Mucosa of rectum (tissue), 2 donors: ENCODE data around the gene EMILIN3.
A peak's percentile ranks its signal among the peaks of the same experiment; 100 is the strongest.

Experiments
- H3K27ac ChIP-seq, 2 donors: one replicate each; pipeline ENCODE4 v1.7.0; 2013; ENCODE audit warnings: inconsistent platforms in 2 of 2, low read depth in 2 of 2, low read length in 2 of 2
- H3K27me3 ChIP-seq, 2 donors: one replicate each; pipeline ENCODE4 v1.7.0; 2013; ENCODE audit warnings: low read length in 2 of 2; ENCODE audit not compliant: control insufficient read depth in 2 of 2, insufficient read depth in 2 of 2
- H3K36me3 ChIP-seq, 2 donors: one replicate each; pipeline ENCODE4 v1.7.0; 2013; ENCODE audit warnings: low read length in 2 of 2; ENCODE audit not compliant: control insufficient read depth in 2 of 2, insufficient read depth in 2 of 2
- H3K4me1 ChIP-seq, 2 donors: one replicate each; pipeline ENCODE4 v1.7.0; 2013; ENCODE audit warnings: low read length in 2 of 2, mild to moderate bottlenecking in 1 of 2; ENCODE audit not compliant: control insufficient read depth in 2 of 2, insufficient read depth in 2 of 2
- H3K4me3 ChIP-seq, 2 donors: one replicate each; pipeline ENCODE4 v1.7.0; 2013; ENCODE audit warnings: low read length in 2 of 2
- H3K9ac ChIP-seq, 2 donors: one replicate each; pipeline ENCODE4 v1.7.0; 2013; ENCODE audit warnings: low read length in 2 of 2, low read depth in 1 of 2, mild to moderate bottlenecking in 1 of 2
- H3K9me3 ChIP-seq, 2 donors: one replicate each; pipeline ENCODE4 v1.7.0; 2013; ENCODE audit warnings: low read length in 2 of 2; ENCODE audit not compliant: control insufficient read depth in 2 of 2
- donor health status: healthy.
- donor health status: Normal muscosa, but diverticular disease.

Gene EMILIN3

GRCh38 chr20:41336711-41337492, 29.7 kb downstream of the EMILIN3 start:
- no peak overlapping the region for H3K9ac ChIP-seq
- no peak overlapping the region for H3K27ac ChIP-seq
- H3K27me3 ChIP-seq = no peaks in the 10 kb centered on the region
- H3K4me3 ChIP-seq = no peak overlapping the region
- no peaks in the 10 kb centered on the region for H3K9me3 ChIP-seq
- H3K4me1 ChIP-seq = peaks cover 15 to 17% of the 10 kb centered on the region in 2 donors
- no peaks in the 10 kb centered on the region for H3K36me3 ChIP-seq

DNA sequence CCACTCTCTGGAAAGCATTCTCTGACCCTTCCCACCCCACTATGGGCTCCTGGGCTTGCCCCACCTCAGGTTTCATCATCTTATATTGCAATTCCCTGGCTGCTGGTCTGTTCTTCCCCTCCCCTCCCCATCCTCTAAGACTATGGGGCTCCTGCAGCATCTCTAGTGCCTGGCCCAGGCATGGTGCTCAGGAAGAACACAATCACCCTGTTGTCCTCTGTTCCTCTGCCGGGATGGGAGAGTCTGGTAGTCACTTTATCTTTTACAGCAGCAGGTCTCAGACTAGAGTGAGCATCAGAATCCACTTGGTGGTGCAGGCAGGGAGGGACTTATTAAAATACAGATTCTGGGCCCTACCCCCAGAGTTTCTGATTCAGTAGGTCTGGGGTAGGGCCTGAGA, 31.0 kb downstream of the EMILIN3 start:
- Histone ChIP-seq H3K4me3 (no peak overlapping the region), H3K9me3 (no peaks in the 10 kb centered on the region), H3K27me3 (no peaks in the 10 kb centered on the region), H3K9ac (no peak overlapping the region), H3K27ac (no peak overlapping the region), H3K4me1 (peaks cover 7 to 10% of the 10 kb centered on the region in 2 donors), H3K36me3 (no peaks in the 10 kb centered on the region)

GRCh38 chr20:41334443-41335421, 31.9 kb downstream of the EMILIN3 start:
- no peaks in the 10 kb centered on the region for H3K27me3 ChIP-seq
- peak overlapping the region; percentile 11 to 14 for H3K27ac ChIP-seq
- H3K9me3 ChIP-seq = no peaks in the 10 kb centered on the region
- no peaks in the 10 kb centered on the region for H3K36me3 ChIP-seq
- H3K4me1 ChIP-seq = peaks cover 2 to 3% of the 10 kb centered on the region in 2 donors
- no peak overlapping the region for H3K9ac ChIP-seq
- no peak overlapping the region for H3K4me3 ChIP-seq

DNA sequence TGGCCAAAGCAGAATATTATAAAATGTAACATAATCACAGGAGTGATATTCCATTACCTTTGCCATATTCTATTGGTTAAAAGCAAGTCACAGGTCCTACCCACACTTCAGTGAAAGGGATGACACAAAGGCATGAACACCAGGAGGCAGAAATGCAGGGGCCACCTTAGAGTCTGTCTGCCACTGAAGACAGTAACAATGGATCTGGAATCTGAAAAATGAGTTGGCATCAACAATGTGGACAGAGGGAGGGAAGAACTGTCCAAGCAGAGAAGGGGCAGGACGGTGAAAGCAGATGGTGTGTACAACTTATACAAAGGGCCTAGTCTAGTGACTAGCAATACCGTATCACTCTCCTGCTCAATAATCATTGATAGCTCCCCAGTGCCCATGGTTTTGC, 32.6 kb downstream of the EMILIN3 start:
- H3K27ac ChIP-seq = peak overlapping the region; percentile 11 to 14
- no peak overlapping the region for H3K9ac ChIP-seq
- H3K4me1 ChIP-seq = no peaks in the 10 kb centered on the region
- no peaks in the 10 kb centered on the region for H3K9me3 ChIP-seq
- no peaks in the 10 kb centered on the region for H3K36me3 ChIP-seq
- no peak overlapping the region for H3K4me3 ChIP-seq
- no peaks in the 10 kb centered on the region for H3K27me3 ChIP-seq

DNA sequence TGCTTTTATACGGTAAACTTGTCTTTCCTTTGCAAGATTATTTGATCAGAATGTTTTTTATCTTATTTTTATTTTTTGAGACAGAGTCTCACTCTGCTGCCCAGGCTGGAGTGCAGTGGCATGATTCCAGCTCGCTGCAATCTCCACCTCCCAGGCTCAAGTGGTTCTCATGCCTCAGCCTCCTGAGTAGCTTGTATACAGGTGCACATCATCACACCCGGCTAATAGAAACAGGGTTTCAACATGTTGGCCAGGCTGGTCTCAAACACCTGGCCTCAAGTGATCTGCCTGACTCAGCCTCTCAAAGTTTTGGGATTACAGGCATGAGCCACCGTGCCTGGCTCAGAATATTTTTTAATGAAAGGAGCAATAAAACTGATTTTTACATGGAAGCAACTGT, 34.9 kb downstream of the EMILIN3 start:
- no peaks in the 10 kb centered on the region for H3K9me3 ChIP-seq
- no peak overlapping the region for H3K27ac ChIP-seq
- no peaks in the 10 kb centered on the region for H3K4me1 ChIP-seq
- no peaks in the 10 kb centered on the region for H3K36me3 ChIP-seq
- no peak overlapping the region for H3K9ac ChIP-seq
- H3K4me3 ChIP-seq = no peak overlapping the region
- H3K27me3 ChIP-seq = no peaks in the 10 kb centered on the region

GRCh38 chr20:41330941-41331340, 35.7 kb downstream of the EMILIN3 start:
- Histone ChIP-seq H3K9ac (no peak overlapping the region), H3K9me3 (no peaks in the 10 kb centered on the region), H3K4me3 (no peak overlapping the region), H3K36me3 (no peaks in the 10 kb centered on the region), H3K4me1 (no peaks in the 10 kb centered on the region), H3K27ac (no peak overlapping the region), H3K27me3 (no peaks in the 10 kb centered on the region)

DNA sequence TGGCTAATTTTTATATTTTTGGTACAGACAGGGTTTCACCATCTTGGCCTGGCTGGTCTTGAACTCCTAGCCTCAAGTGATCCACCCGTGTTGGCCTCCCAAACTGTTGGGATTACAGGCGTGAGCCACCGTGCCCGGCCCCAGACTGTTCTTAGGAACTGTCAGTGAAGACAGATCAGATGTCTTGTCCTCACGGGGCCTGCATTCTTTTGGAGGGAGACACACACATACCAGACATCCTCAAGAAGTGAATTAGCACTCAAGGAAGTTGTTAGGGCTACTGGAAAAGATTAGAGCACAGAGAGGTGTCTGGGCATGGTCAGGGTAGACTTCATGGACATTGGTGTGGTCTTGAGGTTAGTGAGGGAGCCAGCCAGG, 36.3 kb downstream of the EMILIN3 start:
- H3K9ac ChIP-seq = no peak overlapping the region

GRCh38 chr20:41329435-41330342, 36.9 kb downstream of the EMILIN3 start:
- no peaks in the 10 kb centered on the region for H3K27me3 ChIP-seq
- no peaks in the 10 kb centered on the region for H3K36me3 ChIP-seq
- H3K4me1 ChIP-seq = no peaks in the 10 kb centered on the region
- peak overlapping the region; percentile 39 to 63 for H3K27ac ChIP-seq
- no peak overlapping the region for H3K9ac ChIP-seq
- no peaks in the 10 kb centered on the region for H3K9me3 ChIP-seq
- H3K4me3 ChIP-seq = no peak overlapping the region

More for the DNA sequence above, 36.3 kb downstream of the EMILIN3 start:
- H3K27ac ChIP-seq = no peak overlapping the region
- H3K4me1 ChIP-seq = no peaks in the 10 kb centered on the region
- no peaks in the 10 kb centered on the region for H3K9me3 ChIP-seq
- no peak overlapping the region for H3K4me3 ChIP-seq
- no peaks in the 10 kb centered on the region for H3K27me3 ChIP-seq
- H3K36me3 ChIP-seq = no peaks in the 10 kb centered on the region

DNA sequence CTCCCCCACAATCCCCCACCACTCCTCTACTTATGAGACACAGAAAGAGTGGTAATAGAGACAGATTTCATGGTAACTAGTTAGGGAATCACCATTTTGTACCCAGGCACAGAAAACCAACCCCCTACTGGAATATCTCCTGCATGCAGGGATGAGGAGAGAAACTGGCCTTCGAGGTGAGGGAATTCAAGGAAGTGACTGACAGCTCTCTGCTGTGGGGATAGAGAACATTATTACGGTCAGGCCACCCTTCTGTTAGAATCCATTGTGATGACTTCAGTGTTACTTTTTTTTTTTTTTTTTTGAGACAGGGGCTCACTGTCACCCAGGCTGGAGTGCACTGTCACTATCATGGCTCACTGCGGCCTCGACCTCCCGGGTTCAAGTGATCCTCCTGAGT, 39.4 kb downstream of the EMILIN3 start:
- no peaks in the 10 kb centered on the region for H3K9me3 ChIP-seq
- peaks cover 0 to 3% of the 10 kb centered on the region in 2 donors for H3K4me1 ChIP-seq
- no peak overlapping the region for H3K9ac ChIP-seq
- no peak overlapping the region for H3K4me3 ChIP-seq
- no peaks in the 10 kb centered on the region for H3K27me3 ChIP-seq
- H3K27ac ChIP-seq = no peak overlapping the region
- no peaks in the 10 kb centered on the region for H3K36me3 ChIP-seq
